UCSD-AML1 (cell line): ENCODE measurements around the gene FAM184B.

ENCODE experiments used
- DNase-seq: peaks from one replicate; lab custom pipeline; 2025; ENCODE audit not compliant: unreplicated experiment; lab: John Stamatoyannopoulos, UW

The FAM184B gene

DNA sequence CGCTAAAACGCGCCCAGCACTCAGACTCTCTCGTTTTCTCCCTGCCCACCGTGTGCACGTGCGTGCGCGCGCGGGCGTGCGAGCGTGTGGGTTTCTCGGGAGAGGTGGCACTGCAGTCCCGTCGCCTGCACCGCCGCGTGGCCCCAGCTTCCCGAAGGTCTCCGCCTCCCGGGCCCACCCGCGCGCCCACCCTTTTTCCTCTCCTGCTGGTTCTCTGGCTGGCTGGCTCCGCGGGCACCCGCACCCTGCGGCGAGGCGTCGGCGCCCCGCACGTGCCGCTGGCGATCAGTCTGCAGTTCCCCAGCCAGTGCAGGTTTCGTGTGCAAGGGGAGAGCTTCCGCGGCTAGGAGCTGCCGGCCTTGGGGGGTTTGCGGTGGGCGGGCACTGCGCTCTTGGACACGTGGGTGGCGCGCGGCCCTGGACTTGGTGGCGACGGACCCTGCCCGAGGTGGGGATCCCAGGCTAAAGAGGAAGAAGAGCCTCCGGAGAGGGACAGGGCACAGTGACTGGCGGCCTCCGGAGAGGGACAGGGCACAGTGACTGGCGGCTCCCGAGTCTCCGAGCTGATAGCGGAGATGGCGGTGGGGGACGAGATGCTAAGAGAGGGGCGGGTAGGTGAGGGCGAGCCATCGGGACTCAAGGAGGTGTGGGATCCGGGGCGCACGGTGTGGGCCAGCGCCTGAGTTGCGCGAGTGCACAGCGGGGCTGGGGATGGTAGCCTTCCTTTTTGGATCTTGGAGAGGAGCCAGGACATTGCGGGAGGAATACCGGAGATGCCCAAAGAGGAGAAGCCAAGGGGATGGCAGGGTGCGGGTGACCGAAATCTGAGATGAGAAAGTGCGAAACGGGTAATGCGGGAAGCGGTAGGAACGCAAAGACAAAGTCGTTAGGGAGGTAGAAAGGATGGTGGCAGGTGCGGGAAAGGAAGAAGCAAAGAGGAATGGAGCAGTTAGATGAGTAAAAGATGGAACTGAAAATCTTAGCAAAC, at the start of gene FAM184B:
FAM184B (minus strand) TSS at position 322 of the 988 bp plus-strand sequence. CDS start 322 bp downstream, outside the sequence.
- DNase-seq: no peak

DNA sequence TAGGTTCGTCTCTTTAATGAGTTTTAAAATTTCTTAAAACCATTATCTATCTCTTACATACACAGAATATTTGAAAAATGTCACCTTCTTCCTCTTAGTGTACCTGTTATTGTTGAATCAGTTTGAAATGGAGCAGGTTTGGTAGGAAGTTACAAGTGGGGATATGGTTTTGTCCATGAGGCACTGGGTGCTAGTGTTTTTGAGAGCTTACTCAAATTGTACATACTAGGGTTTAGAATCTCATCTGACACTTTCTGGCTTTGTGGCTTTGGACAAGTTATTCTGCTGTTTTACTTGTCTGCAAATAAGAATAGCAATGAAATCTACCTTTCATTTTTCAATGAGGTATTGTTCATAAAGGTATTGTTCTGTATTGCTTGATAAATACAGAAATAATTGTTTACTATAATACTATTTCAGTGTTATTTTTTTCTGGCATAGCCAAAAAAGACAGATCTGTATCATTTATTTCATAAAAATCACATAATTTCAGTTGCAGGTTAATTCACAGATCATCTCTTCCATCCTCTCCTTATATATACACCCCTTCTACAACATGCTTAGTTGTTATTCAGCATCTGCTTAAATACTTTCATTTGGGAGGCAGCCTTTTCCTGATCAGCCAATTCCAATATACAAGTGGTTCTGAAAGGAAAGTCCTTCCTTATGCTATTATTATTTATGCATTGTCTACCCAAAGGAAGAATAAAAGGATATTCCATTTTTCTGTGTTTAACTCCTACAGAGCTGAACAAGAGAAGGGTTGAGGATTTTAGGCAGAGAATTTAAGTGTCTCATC, 42.6 kb upstream of the FAM184B start:
- no peak for DNase-seq

DNA sequence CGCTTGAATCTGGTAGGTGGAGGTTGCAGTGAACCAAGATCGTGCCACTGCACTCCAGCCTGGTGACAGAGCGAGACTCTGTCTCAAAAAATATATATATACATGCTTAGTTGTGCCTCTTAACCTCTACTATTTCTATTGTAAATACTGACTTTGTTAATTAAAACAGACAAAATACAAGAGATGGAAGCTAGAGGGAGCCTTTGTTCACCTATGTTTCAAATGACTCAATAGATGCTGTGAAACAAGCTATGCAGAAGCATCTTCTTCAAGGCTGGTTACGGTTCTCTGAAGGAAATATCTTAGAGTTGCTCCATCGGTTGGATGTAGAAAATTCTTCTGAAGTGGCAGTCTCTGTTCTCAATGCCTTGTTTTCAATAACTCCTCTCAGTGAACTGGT, 35.6 kb upstream of the FAM184B start:
- DNase-seq: no peak

DNA sequence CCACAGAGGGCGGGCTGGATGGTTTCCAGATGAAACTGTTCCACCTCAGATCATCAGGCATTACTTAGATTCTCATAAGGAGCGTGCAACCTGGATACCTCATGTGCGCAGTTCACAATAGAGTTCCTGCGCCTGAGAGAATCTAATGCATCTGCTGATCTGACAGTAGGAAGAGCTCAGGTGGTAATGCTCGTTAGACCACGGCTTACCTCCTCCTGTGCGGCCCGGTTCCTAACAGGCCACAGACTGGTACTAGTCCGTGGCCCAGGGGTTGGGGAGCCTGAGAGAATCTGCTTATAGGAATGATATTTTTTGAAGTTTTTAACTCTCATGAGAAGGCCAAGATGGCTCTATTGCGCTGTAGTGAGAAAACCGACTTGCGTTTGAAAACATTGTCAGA, 34.7 kb upstream of the FAM184B start:
- no peak for DNase-seq

DNA sequence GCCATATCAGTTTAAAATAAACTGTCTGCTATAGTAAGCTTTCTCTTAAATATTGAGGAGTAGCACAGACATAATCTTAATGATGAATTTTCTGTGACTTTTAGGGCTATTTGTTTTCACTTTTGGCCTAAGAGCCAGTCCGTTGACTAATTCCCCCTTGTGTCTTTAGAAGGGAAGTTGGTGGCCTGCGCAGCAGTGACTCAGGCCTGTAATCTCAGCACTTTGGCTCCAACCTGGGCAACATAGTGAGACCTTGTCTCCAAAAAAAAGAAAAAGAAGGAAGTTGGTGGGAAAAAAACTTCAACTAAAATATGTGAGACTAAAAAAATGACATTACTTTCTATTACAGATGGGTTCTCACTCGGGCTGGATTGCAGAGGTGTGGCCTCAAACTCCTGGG, 32.7 kb upstream of the FAM184B start:
- DNase-seq: peak; percentile 17

DNA sequence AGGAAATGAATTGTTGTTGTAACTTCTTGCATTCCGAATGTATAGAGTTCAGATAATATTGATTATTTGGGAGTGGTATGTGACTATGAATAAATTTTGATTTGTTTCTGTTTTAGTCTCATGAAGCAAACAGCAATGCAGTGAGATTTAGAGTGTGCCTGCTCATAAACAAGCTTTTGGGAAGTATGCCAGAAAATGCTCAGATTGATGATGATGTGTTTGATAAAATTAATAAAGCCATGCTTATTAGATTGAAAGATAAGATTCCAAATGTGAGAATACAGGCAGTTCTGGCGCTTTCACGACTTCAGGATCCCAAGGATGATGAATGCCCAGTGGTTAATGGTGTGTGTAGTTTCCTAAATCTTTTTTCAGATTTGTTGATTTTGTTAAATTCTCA, 31.4 kb upstream of the FAM184B start:
- no peak for DNase-seq

DNA sequence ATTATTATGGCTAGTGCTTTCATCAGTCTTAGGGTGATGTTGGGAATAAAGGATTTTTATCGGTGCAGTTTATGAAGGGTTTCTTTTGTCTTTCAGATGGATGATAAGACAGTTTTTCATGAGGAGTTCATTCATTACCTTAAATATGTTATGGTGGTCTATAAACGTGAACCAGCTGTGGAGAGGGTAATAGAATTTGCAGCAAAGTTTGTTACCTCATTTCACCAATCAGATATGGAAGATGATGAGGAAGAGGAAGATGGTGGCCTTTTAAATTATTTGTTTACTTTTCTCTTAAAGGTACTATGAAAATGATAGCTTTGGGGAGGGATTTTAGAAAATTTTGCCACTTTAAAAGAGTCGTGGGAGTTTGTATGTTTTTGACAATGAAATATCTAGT, 30.7 kb upstream of the FAM184B start:
- no peak for DNase-seq

DNA sequence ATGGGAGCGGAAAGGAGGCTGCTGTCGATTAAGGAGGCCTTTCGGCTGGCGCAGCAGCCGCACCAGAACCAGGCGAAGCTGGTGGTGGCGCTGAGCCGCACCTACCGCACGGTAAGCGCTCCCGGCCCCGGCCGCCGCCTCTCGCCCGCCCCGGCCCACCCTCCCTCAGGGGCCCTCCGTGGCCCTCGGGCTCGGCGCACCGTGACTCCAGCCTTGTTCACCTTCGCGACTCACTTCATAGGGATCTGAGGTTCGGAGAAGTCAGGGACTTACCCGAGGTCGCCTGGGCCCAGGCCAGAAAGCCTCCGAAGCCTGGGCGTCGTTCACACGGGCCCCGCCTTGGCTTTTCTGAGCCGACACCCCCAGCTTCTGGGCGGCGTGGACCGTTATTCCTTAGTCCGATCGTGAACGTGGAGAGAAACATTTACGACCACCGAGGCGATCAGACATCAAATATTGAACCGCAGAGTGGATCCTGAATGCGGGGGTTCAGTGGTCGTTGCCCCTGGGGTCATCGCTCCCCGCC, 29.7 kb upstream of the FAM184B start:
- no peak for DNase-seq

DNA sequence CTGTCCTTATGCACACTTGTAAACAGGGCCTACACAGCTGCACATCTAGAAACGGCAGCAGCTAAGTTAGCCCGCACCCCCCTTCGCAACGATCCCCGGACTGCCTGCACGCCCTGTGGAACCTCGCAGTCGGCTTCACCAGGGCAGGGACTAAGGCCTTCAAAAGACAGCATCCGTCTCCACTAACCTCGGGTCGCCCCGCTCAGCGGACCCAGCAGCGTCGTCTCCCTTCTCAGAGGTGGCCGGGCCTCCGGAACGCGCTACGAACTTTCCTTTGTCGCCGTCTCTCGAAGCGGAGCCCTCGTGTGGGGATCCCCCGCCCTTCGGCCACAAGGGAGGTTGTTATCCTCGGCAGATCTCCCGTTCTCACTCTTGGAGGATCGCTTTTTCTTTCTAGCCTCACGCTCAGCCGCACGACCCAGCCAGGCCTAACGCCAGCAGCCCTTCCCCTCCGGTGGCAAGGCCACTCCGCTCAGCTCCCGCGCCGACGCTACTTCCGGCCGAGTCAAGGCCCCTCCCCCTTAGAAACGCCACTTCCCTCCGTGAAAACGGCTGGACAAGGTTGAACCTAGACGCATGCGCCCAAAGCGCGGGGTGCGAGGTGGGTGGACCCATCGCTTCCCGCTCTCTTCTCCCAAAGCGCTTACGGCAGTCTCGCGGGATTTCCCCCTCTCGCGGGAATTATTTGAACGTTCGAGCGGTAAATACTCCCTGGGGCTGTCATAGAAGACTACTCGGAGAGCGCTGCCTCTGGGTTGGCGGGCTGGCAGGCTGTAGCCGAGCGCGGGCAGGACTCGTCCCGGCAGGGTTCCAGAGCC, 29.0 kb upstream of the FAM184B start, which contains the start of the genes DCAF16 and NCAPG:
DCAF16 (minus strand) TSS at position 498 of the 818 bp plus-strand sequence. CDS start 6,616 bp downstream, outside the sequence.
NCAPG (plus strand) TSS at position 720 of the 818 bp plus-strand sequence. CDS start 99 bp downstream, outside the sequence.
- peak; percentile 100 for DNase-seq

DNA sequence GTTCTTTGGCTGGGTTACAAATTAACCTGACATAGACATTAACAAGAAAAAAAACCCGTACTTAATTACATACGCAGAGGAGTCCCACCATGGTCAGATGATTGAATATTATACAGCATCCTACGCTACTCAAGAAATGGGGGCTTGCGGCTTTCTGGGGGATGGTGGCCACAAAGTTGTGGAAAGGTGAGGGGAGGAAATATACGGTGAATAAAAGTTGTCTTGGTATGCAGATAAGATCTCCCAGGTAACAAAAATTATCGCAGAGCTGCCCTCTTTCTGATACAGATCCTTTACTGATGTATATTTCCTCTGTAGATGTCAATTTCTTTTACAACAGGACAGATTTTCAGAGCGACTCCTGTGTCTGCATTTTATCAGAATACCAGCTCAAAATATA, 28.2 kb upstream of the FAM184B start:
- no peak for DNase-seq

DNA sequence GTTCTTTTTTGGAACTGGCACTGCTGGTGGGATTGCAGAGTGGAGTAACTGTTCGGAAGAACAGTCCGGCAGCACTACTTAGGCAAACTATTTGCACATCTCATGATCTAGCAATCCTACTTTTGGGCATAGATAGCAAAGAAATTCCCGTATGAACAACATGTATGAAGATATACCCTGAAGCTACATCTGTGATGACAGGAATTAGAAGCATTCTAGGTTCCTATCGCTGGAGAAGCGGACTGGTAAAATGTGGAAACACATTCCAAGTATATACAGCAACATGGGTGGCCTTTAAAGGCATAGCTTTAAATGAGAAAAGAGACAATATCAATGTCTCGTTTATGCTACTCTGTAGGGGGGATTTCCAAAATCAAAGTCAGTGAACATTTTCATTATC, 26.0 kb upstream of the FAM184B start:
- DNase-seq: no peak

DNA sequence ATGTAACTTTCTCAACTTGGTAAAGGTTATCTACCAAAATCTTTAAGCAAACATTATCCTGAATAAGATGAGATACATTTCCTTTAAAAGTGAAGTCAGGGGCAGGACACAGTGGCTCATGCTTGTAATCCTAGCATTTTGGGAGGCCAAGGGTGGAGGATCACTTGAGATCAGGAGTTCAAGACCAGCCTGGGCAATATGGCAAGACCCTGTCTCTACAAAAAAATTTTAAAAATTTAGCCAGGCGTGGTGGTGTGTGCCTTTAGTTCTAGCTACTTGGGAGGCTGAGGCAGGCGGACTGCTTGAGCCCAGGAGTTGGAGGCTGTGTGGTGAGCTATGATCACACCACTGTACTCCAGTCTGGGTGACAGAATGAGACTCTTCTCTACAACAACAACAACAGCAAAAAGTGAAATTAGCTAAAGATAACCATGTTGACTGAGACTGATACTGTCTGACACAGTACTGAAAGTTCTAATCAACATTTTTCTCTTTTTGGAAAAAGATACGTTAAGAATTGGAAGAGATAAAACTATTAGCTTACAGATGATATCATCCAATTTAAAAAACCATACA, 24.2 kb upstream of the FAM184B start:
- no peak for DNase-seq

DNA sequence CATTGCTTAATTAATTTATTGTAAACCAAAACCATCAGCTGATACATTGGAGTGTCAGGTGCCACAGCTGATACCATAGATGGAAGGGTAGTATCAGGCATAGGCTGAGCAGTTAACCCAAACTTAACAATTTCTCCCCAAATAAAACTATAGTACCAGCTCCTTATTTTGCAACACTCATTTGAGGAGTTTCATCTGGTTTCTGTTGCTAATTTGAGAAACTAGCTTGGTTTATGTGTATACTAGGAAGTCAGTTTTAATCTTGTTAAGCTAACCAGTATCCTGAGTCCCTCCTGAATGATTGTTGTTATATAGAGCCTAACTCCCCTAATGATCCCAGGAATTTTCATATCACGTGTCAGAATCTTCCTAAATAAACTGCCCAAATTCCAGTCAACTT, 16.4 kb upstream of the FAM184B start:
- no peak for DNase-seq

DNA sequence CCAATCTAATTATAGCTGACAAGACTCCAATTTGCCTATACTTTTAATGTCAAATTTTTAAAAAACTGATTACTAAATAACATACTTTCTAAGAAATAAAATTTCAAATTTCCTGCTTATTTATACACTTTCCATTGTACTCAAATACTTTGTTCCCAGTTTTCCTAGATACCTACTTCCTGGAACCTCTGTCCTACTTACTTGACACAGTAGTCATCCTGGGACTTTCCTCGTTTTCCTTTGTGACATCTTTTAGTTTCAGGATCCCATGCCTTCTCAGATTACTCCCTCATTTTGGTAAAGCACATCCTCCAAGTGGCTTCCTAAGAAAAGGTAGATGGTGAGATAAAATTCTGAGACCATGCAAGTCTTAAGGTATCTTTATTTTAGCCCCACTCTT, 13.3 kb upstream of the FAM184B start:
- no peak for DNase-seq

DNA sequence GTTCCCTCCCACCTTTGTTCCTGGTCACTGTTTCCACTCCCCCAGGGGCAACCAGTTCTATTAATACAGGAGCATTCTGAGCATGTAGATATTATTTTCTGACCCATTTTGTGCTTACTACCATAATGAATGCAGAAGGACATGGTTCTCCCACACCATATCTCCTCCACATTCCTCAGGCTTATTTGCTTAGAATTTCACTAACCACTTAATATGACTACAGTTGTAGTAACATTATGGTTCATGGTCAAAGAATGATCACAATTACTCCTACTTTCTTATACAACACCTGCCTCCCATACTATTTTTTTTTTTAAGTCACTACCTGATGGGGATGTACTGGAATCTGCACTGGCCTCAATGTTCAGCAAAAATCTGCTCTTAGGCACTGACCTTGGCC, 7.5 kb upstream of the FAM184B start:
- DNase-seq: no peak

DNA sequence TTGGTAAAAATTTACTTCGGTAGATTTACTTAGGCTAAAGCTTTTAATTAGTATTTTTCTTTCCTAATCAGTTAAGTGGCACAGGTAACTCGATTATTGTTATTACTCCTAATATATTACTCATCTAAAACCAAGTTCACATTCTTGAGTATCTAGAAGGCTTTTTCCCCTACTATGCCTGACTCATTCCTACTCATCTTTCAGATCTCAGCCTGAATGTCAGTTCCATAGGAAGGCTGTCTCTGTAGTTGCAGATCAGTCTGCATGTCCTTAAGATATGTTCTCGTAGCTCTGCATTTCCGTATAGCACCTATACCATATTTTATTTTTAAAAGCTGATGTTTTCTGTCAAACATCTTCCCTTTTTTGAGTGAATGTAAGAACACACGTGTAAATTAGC, 5.9 kb upstream of the FAM184B start:
- no peak for DNase-seq

DNA sequence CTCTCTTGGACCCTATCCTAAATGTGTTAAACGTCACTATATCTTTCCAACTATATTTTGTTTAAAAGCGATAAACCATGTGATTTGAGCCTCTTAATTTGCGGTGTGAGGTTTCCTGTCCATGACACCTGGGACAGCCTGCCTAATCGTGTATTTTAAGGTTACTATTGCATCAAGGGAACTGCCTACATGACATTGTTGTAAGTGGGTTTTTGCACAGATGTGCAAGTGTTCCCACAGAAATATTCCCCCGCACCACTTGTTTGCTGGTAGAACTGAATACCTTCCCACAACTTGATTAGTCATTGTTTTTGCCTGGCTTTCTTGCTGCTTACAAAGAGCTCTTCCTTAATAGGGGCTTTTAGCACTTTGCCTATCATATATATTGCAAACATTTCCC, 5.1 kb upstream of the FAM184B start:
- no peak for DNase-seq

DNA sequence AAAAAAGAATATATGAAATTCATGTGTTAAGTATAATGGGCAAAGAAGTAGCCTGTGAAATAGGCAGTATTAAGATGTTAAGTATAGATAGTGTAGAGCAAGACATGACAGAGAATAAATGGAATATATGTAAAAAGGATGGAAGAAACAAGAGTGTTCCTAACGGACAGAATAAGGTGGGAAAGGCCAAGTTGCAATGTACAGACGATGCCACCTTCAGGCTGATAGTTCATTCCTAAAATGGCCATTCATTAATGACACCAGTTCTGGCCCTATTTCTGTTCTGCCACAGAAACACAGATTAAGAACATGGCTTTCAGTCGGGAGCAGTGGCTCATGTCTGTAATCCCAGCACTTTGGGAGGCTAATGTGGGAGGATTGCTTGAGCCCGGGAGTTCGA, 4.4 kb upstream of the FAM184B start:
- DNase-seq: no peak

DNA sequence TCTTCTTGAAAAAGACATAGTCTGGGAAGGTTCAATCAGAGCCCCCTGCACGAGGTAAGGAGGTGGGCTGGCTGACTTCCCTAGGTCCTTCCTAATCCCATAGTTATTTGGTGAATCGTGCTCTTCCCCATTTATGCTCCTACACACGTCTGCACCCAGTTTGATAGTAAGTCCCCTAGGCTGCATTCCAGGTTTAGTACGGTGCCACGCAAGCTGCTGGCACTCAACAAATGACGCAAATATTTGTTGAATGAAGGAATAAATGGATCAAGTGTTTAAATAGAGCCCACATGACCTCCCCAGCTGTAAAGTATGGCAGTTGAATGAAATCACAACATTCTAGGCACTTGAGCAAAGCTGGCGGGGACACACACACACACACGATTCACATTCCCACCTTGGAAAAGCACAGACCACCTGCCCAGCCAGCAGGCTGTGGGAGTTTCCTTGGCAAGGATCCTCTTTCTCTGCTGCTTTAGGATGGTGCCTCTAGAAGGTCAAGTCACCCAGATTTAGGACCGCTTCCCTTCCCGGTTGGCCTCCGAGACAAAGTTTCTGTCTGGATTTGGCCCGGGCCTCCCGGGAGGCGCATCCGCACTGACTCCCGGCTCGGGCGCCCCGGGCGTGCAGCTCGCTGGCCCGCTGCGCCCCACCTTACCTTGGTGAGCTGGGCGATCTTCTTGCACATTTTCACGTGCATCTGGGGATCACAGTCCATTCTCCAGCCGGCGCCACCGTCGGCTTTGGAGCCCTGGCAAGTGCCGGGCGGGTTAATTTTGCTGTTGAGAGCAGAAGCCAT, 721 bp downstream of the FAM184B start:
- DNase-seq: no peak
